Upper lobe of left lung (tissue), 6 donors: ENCODE results near the gene SLC35B2. TPM values are rescaled to one million over a fixed set of nuclear protein-coding genes. Genes with fewer than 3 reads are reported as not detected.

Source experiments
- ATAC-seq, 2 donors: fragments of 200-7000 bp; cut with Tn5 transposase; one replicate each; pipeline ENCODE4 v1.9.1; 2022; ENCODE audit warnings: mild to moderate bottlenecking in 2 of 2, moderate library complexity in 2 of 2; ENCODE audit not compliant: low FRiP score in 2 of 2
- DNase-seq, 2 donors: peaks; one replicate each; pipeline ENCODE4 v3.0.0-alpha.2; 2019 to 2020
- H3K27ac ChIP-seq, 4 donors: fragments of 200-600 bp; sonication (generic); one replicate each; pipeline ENCODE4 v1.5.1; 2016 to 2019
- H3K27me3 ChIP-seq, 4 donors: fragments of 200-600 bp; sonication (generic); one replicate each; pipeline ENCODE4 v1.5.1; 2017 to 2019
- H3K36me3 ChIP-seq, 4 donors: fragments of 200-600 bp; sonication (generic); one replicate each; pipeline ENCODE4 v1.5.1; 2016 to 2019
- H3K4me1 ChIP-seq, 4 donors: fragments of 200-600 bp; sonication (generic); one replicate each; pipeline ENCODE4 v1.5.1; 2018 to 2019
- H3K4me3 ChIP-seq, 4 donors: fragments of 200-600 bp; sonication (generic); one replicate each; pipeline ENCODE4 v1.5.1; 2017 to 2019; ENCODE audit warnings: mild to moderate bottlenecking in 2 of 4, moderate library complexity in 1 of 4
- H3K9me3 ChIP-seq, 4 donors: fragments of 200-600 bp; sonication (generic); one replicate each; pipeline ENCODE4 v1.5.1; 2018 to 2019
- EP300 ChIP-seq, 4 donors: sonication (generic); formaldehyde crosslinking; IDR thresholded peaks; one replicate each; pipeline ENCODE4 v1.5.1; 2017; ENCODE audit warnings: antibody characterized with exemption in 4 of 4, control low read depth in 2 of 4
- POLR2A ChIP-seq, 4 donors: fragments of 450-650 bp; IDR thresholded peaks; one replicate each; pipeline ENCODE4 v1.5.1; 2016 to 2017; ENCODE audit warnings: antibody characterized with exemption in 4 of 4, mild to moderate bottlenecking in 2 of 4
- POLR2AphosphoS5 ChIP-seq, 2 donors: sonication (generic); formaldehyde crosslinking; IDR thresholded peaks; one replicate each; pipeline ENCODE4 v1.5.1; 2017; ENCODE audit warnings: antibody characterized with exemption in 2 of 2
- WGBS, 2 donors: methylation state at CpG; one replicate each; pipeline ENCODE4 v1.1.5; 2017 to 2018; 5-methylcytosine and 5-hydroxymethylcytosine counted together
- total RNA-seq, 6 donors: library from RNA; depleted of rRNA in 4 of 6; stranded (reverse); fragments of >200 nt in 4 of 6; gene quantifications; one replicate each; pipeline versions ENCODE4 v1.1.0 to v1.2.1, GENCODE V29; 2016 to 2021
- TF ChIP-seq, protein P1 (sequence below), 6 experiments: fragments of 450-650 bp in 4 of 6; fragments of 200-600 bp in 2 of 6; sonication (generic) in 2 of 6; IDR thresholded peaks; one replicate each; pipeline ENCODE4 v1.5.1; 2016 to 2019; ENCODE audit warnings: antibody characterized with exemption in 6 of 6
- donor health status: DM: no; HTN: no; CAD: no; lungs with moderate emphysema.
- donor health status: DM: no; HTN: yes; CAD: no; lungs with severe emphysema.

The SLC35B2 gene
- total RNA-seq, 6 donors from 2014 or later = 14.6 to 44.8 (median 29.8) TPM

DNA sequence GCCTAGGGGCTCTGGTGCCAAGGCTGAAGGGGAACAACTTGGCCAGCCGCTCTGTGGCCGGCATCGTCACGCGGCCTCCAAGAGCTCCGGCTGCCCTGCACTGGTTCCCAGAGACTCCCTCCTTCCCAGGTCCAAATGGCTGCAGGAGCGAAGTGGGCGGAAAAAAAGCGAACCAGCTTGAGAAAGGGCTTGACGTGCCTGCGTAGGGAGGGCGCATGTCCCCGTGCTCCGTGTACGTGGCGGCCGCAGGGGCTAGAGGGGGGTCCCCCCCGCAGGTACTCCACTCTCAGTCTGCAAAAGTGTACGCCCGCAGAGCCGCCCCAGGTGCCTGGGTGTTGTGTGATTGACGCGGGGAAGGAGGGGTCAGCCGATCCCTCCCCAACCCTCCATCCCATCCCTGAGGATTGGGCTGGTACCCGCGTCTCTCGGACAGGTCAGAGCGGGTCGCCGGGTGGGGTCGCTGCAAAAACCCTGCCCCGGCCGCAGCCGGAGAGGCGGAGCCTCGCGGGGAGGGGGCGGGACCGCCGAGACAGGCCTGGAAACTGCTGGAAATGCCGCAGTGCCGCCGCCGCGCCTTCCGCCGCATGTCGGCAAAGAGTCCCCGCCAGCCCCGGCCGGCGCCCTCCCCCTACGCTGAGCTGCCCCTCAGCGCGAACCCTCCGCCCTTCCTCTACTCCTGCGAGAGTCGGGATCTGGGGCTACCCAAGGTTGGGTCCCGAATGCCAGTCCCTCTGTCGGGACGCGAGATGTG lies 11.2 kb downstream of the SLC35B2 start:
- H3K27me3 ChIP-seq = no peaks in the 10 kb centered on the region
- H3K9me3 ChIP-seq = no peaks in the 10 kb centered on the region
- DNase-seq = peak; percentile 94 to 99
- peak; percentile 90 to 92 for ATAC-seq
- peak overlapping the region; percentile 88 to 99 (median 94) for H3K27ac ChIP-seq
- peaks cover 19 to 26% (median 23%) of the 10 kb centered on the region in 4 donors for H3K36me3 ChIP-seq
- H3K4me1 ChIP-seq = peaks cover 15 to 28% (median 23%) of the 10 kb centered on the region in 4 donors
- TF ChIP-seq POLR2AphosphoS5 (IDR thresholded peaks at IDR 0.05) (peak; percentile 6 to 71), POLR2A (IDR thresholded peaks at IDR 0.05) (peak in 3 of 4 donors; percentile 19 to 50 (median 47)), EP300 (IDR thresholded peaks at IDR 0.05) (peak in 1 of 4 donors; percentile 89)
- TF ChIP-seq, protein P1, sequence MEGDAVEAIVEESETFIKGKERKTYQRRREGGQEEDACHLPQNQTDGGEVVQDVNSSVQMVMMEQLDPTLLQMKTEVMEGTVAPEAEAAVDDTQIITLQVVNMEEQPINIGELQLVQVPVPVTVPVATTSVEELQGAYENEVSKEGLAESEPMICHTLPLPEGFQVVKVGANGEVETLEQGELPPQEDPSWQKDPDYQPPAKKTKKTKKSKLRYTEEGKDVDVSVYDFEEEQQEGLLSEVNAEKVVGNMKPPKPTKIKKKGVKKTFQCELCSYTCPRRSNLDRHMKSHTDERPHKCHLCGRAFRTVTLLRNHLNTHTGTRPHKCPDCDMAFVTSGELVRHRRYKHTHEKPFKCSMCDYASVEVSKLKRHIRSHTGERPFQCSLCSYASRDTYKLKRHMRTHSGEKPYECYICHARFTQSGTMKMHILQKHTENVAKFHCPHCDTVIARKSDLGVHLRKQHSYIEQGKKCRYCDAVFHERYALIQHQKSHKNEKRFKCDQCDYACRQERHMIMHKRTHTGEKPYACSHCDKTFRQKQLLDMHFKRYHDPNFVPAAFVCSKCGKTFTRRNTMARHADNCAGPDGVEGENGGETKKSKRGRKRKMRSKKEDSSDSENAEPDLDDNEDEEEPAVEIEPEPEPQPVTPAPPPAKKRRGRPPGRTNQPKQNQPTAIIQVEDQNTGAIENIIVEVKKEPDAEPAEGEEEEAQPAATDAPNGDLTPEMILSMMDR (IDR thresholded peaks at IDR 0.05) = peak in 2 of 6 experiments; percentile 27 to 49
- H3K4me3 ChIP-seq = peak overlapping the region; percentile 79 to 98 (median 87)
- 0 to 2% methylated on average over 9 to 57 of the region's 62 CpGs for WGBS, 2 donors

DNA sequence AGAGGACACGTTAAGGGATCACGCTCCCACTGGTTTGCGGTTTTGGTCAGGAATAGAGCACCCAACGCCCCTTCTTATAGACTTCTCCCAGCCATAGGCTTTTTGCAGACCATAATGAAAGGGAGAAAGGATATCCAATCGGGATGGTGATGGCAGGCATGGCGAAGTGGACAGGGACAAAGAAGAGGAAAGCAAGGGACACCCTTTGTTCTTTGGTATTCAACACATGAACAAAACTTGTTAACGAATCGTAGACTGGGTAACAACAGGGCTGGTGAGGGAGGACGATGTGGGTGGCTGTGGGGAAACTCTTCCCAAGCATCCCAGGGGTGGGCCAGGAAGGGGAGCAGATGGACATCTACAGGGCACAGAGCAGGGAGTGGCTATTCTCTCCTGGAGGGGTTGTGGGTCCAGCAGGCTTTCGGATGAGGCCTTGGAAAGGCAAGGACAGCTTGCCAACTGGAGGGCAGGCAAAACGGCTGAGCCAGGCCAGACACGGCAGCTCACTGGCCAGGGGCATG lies 11.9 kb downstream of the SLC35B2 start:
- Histone ChIP-seq H3K9me3 (no peaks in the 10 kb centered on the region), H3K4me3 (peak overlapping the region in 3 of 4 donors; percentile 79 to 98 (median 88)), H3K4me1 (peaks cover 12 to 28% (median 23%) of the 10 kb centered on the region in 4 donors), H3K27me3 (no peaks in the 10 kb centered on the region), H3K36me3 (peaks cover 13 to 19% (median 17%) of the 10 kb centered on the region in 4 donors), H3K27ac (peak overlapping the region; percentile 88 to 99 (median 94))
- 76 to 79% methylated on average over 10 to 12 of the region's 12 CpGs for WGBS, 2 donors
- DNase-seq (no peak), ATAC-seq (no peak)
- TF ChIP-seq POLR2A (IDR thresholded peaks at IDR 0.05) = no peak
- no peak for TF ChIP-seq POLR2AphosphoS5 (IDR thresholded peaks at IDR 0.05)
- TF ChIP-seq, protein P1 (IDR thresholded peaks at IDR 0.05) = no peak
- no peak for TF ChIP-seq EP300 (IDR thresholded peaks at IDR 0.05)

DNA sequence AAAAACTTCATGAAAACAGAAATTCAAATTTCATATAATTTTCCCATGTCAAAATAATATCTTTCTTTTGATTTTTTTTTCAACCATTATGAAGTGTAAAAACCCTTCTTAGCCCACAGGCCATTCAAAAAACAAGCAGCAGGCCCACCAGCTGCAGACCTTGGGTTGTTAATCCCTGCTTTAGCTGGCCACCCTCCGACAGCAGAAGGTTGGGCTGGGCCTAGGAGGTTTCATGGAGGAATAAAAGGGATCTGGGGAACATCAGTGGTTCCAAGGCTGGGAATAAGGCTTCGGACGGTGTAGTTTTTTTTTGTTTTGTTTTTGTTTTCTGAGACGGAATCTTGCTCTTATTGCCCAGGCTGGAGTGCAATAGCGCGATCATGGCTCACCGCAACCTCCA lies 14.0 kb downstream of the SLC35B2 start:
- no peak overlapping the region for H3K4me3 ChIP-seq
- H3K4me1 ChIP-seq = peaks cover 2 to 14% (median 13%) of the 10 kb centered on the region in 4 donors
- 97% methylated on average over 7 of the region's 7 CpGs for WGBS, 2 donors
- H3K27me3 ChIP-seq = no peaks in the 10 kb centered on the region
- no peaks in the 10 kb centered on the region for H3K9me3 ChIP-seq
- H3K36me3 ChIP-seq = no peaks in the 10 kb centered on the region
- TF ChIP-seq EP300 (IDR thresholded peaks at IDR 0.05) (no peak), POLR2A (IDR thresholded peaks at IDR 0.05) (no peak), POLR2AphosphoS5 (IDR thresholded peaks at IDR 0.05) (no peak)
- TF ChIP-seq, protein P1 (IDR thresholded peaks at IDR 0.05) = no peak
- no peak for DNase-seq
- ATAC-seq = no peak
- no peak overlapping the region for H3K27ac ChIP-seq

DNA sequence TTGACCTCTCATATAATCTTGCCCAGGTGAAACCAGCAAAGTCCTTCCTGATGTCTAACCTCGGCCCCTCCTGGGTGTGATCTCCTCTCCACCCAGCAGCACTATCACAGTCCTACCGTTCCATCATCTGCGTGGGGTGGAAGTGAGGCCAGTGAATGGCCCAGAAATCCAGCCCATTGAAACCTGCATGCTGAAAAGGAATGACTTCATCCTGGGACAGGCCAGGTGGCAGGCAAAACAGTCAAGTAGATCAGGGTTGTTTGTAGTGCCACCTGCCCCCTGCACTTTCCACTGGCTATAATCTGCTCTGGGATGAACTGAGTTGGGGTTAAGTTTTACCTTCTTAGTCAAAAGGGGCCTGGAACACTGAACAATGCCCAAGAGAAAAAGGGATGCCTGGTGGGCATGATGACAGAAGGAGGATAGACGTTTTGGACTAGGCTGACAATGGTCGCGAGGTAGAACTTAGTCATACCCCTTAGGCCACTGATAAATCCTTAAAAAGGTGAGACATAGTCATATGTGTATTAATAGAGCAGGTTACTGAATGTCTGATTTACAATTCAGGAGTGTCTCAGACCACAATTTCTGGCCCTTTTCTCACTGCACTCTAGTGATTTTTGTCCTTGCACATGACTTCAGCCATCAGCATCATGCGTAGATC lies 18.5 kb downstream of the SLC35B2 start:
- WGBS, 2 donors = 82 to 86% methylated on average over 7 of the region's 7 CpGs
- Histone ChIP-seq H3K9me3 (no peaks in the 10 kb centered on the region), H3K4me1 (peaks cover 19 to 31% (median 26%) of the 10 kb centered on the region in 4 donors), H3K4me3 (no peak overlapping the region), H3K27ac (peak overlapping the region in 2 of 4 donors; percentile 90 to 97), H3K36me3 (no peaks in the 10 kb centered on the region), H3K27me3 (no peaks in the 10 kb centered on the region)
- ATAC-seq (no peak), DNase-seq (no peak)
- TF ChIP-seq POLR2AphosphoS5 (IDR thresholded peaks at IDR 0.05) = no peak
- TF ChIP-seq, protein P1 (IDR thresholded peaks at IDR 0.05) = no peak
- no peak for TF ChIP-seq POLR2A (IDR thresholded peaks at IDR 0.05)
- TF ChIP-seq EP300 (IDR thresholded peaks at IDR 0.05) = no peak
